ENCODE measurements around the gene SLC41A3.
"Not testable (repeated sequence)": the region's sequence is repeated elsewhere in the genome, so short reads cannot be mapped to it uniquely, and the experiment has no call there.

SLC41A3 gene

DNA sequence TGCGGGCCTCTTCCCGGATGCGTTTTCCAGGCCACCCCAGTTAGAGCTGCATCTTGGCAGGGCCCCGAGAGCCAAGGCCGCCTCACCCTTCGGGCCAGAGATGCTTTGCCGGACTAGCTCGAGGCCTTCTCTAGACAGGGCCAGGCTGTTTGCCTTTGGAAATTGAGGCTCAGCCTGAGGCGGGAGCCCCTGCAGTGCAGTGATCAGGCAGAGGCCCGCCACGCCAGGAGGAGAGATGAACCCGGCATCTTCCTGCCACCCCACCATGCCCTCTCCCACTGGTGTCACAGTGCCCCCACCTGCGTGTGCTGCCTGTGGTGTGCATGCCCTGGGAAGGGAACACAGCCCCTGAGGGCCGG is 123.9 kb downstream of the SLC41A3 start:
- no peak for DNase-seq (ENCODE audit: low read depth in 1 of 2, low spot score in 1 of 2)

DNA sequence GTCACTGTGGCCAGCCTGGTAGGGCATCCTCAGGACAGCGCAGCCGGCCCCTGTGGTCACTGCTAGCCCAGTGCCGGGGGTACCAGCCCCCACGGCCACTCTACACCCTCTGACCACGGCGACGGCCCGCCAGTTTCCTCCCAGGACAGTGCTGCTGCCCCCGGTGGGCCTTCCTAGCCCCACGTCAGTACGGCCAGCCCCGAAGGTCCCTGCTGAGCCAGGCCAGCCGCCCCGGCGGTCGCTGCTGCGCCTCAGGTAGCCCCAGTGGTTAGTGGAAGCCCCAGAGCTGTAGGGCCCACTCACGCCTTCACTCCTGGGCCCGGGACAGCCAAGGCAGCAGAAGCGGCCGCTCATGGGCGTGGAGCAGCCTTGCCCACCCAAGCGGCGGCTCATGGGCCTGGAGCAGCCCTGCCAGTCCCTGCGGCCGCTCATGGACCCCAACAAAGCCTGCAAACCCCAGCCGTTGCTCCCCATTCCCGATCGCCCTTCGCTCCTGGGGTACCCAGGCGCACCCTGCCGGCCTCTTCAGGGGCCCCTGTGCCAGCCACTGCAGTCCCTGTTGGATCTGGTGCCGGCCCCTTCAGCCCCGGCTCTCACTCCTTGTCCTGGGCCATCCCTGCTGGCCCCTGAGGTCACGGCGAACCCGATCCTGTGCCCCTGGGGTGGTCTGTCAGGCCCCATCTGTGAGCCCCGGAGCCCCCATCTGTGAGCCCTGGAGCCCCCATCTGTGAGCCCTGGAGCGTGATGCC is 124.4 kb downstream of the SLC41A3 start:
- no peak for DNase-seq (ENCODE audit: low read depth in 1 of 2, low spot score in 1 of 2)

DNA sequence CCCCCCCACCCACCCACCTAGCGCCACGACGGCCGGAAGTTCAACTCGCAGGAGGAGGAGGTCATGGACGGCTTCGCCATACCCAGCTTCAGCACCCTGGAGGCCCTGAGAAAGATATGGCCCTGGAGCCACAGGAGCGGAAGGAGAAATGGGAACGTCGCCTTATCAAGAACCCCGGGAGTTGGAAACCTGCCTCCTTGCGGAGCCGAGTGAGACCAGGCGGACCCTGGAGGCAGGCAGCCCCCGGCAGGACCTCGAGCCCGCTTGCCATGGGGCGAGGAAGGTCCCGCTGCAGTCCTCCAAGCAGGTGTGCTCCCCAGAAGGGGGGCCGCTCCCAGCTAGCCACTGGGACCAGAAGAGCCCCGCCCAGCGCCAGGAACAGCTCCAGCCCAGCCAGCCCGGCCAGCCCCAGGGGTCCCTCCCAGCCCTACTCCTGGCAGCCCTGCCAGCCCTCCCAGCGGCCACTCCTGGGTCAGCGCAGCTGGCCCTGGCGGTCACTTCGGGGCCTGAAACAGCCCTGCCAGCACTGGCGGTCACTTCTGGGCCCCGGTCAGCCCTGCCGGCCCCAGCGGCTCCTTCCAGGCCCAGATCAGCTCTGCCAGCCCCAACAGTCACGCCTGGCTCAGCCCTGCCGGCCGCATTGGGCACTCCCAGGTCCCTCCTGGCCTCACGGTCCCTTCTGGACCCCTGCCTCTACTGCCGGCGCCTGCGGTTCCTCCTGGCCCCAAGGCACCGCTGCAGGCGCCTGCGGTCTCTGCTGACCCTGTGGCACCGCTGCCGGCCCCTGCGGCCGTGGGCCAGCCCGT is 125.2 kb downstream of the SLC41A3 start:
- DNase-seq (ENCODE audit: low read depth in 1 of 2, low spot score in 1 of 2): no peak

DNA sequence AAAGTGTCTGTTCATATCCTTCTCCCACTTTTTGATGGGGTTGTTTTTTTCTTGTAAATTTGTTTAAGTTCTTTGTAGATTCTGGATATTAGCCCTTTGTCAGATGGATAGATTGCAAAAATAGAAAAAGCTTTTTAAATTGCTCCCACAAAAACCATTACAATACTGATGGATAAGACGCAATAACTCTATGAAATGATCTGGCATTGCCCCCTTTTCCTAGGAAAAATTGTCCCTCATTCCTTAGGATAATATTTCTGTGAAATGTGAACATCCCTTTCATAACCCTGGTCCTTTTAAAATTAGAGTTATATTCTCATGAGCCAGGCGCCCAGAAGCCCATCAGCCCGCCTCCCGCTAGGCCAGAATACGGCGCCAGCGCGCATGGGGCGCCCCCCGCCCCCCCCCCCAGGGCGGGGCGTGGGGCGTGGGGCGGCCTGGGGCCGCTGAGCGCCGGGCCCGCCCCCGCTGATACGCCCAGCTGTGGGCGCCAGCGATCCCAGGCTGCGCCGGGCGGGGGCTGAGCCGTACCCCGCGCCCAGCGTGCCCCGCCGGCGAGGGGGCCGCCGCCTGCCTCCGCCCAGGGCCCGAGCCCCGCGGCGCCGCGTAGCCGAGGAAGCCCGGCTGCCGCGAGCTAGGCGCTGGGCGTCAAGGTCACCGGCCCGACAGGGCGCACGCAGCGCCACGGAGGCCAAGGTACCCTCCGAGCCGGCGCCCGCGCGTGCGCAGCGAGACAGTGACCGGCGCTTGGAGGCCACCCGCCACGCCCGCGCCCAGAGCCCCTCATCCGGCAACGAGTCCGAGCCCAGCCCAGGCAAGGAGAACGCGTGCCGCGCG is 126.0 kb downstream of the SLC41A3 start:
- no peak for DNase-seq (ENCODE audit: low read depth in 1 of 2, low spot score in 1 of 2)

DNA sequence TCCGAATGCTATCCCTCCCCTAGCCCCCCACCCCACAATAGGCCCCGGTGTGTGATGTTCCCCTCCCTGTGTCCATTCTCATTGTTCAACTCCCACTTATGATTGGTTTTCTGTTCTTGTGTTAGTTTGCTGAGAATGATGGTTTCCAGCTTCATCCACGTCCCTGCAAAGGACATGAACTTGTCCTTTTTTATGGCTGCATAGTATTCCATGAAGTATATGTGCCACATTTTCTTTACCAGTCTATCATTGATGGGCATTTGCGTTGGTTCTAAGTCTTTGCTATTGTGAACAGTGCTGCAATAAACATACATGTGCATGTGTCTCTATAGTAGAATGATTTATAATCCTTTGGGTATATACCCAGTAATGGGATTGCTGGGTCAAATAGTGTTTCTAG is 126.9 kb downstream of the SLC41A3 start:
- DNase-seq (ENCODE audit: low read depth in 1 of 2, low spot score in 1 of 2): not testable (repeated sequence)
